ENCODE results near the gene CHD9.

- no peak for TF ChIP-seq CTCF (IDR thresholded peaks at IDR 0.05)
- TF ChIP-seq POLR2A (IDR thresholded peaks at IDR 0.05), result no peak
These were observed 99.7 kb downstream of the CHD9 start for GRCh38 chr16:53154513-53154912.

All from thyroid gland (tissue), 4 donors.